Measurements from ENCODE around the gene ADH1A.

Gene ADH1A

GRCh38 chr4:99301376-99302164 lies 10.8 kb upstream of the ADH1A start:
- H2BK5ac ChIP-seq (ENCODE audit: low read length): no peak overlapping the region
- H3K4me1 ChIP-seq (ENCODE audit: control insufficient read depth, low read depth, low read length): no peaks in the 10 kb centered on the region
- H3K79me2 ChIP-seq (ENCODE audit: control insufficient read depth, insufficient read depth, low read length): no peaks in the 10 kb centered on the region
- no peaks in the 10 kb centered on the region for H3K79me1 ChIP-seq (ENCODE audit: low read length)
- WGBS (ENCODE audit: extremely low coverage, insufficient coverage, low lambda C conversion rate): no CpG with 5 or more reads among the region's 7 CpGs
- no peak overlapping the region for H2BK120ac ChIP-seq (ENCODE audit: low read depth, low read length)
- no peak overlapping the region for H3K4me2 ChIP-seq (ENCODE audit: low read length)
- H2AK5ac ChIP-seq (ENCODE audit: low read length): no peak overlapping the region
- H3K27me3 ChIP-seq (ENCODE audit: insufficient read depth, low read length, poor library complexity): no peaks in the 10 kb centered on the region
- H3K9ac ChIP-seq (ENCODE audit: low read length): no peak overlapping the region
- H3K23ac ChIP-seq (ENCODE audit: low read length): no peak overlapping the region
- H2BK15ac ChIP-seq (replicated peaks; ENCODE audit: low read depth): no peak overlapping the region
- no peak overlapping the region for H4K8ac ChIP-seq (ENCODE audit: low read depth, low read length)
- no peak overlapping the region for H4K5ac ChIP-seq (ENCODE audit: low read length)
- no peak overlapping the region for H3K4me3 ChIP-seq (ENCODE audit: low read length)
- H3K56ac ChIP-seq (ENCODE audit: low read length): no peak overlapping the region
- DNase-seq: no peak
- no peak overlapping the region for H3K4ac ChIP-seq (ENCODE audit: low read depth, low read length)
- no peak overlapping the region for H3K18ac ChIP-seq (ENCODE audit: low read length)
- no peaks in the 10 kb centered on the region for H3K36me3 ChIP-seq (ENCODE audit: control insufficient read depth, insufficient read depth, low read length)
- no peak overlapping the region for H3K27ac ChIP-seq (ENCODE audit: low read depth, low read length)

GRCh38 chr4:99300934-99301333 lies 10.1 kb upstream of the ADH1A start:
- no CpG with 5 or more reads among the region's 4 CpGs for WGBS (ENCODE audit: extremely low coverage, insufficient coverage, low lambda C conversion rate)
- Histone ChIP-seq H3K4me2 (ENCODE audit: low read length) (no peak overlapping the region), H2BK120ac (ENCODE audit: low read depth, low read length) (no peak overlapping the region), H3K4me1 (ENCODE audit: control insufficient read depth, low read depth, low read length) (no peaks in the 10 kb centered on the region), H3K27ac (ENCODE audit: low read depth, low read length) (no peak overlapping the region), H3K79me2 (ENCODE audit: control insufficient read depth, insufficient read depth, low read length) (no peaks in the 10 kb centered on the region), H2BK5ac (ENCODE audit: low read length) (no peak overlapping the region), H3K56ac (ENCODE audit: low read length) (no peak overlapping the region), H4K5ac (ENCODE audit: low read length) (no peak overlapping the region), H3K23ac (ENCODE audit: low read length) (no peak overlapping the region), H3K27me3 (ENCODE audit: insufficient read depth, low read length, poor library complexity) (no peaks in the 10 kb centered on the region), H2BK15ac (replicated peaks; ENCODE audit: low read depth) (no peak overlapping the region), H4K8ac (ENCODE audit: low read depth, low read length) (no peak overlapping the region), H3K9ac (ENCODE audit: low read length) (no peak overlapping the region), H3K36me3 (ENCODE audit: control insufficient read depth, insufficient read depth, low read length) (no peaks in the 10 kb centered on the region), H2AK5ac (ENCODE audit: low read length) (no peak overlapping the region), H3K79me1 (ENCODE audit: low read length) (no peaks in the 10 kb centered on the region), H3K4me3 (ENCODE audit: low read length) (no peak overlapping the region), H3K4ac (ENCODE audit: low read depth, low read length) (no peak overlapping the region), H3K18ac (ENCODE audit: low read length) (no peak overlapping the region)
- DNase-seq: no peak

- Histone ChIP-seq H3K27me3 (ENCODE audit: insufficient read depth, low read length, poor library complexity) (no peaks in the 10 kb centered on the region), H4K5ac (ENCODE audit: low read length) (no peak overlapping the region), H3K9ac (ENCODE audit: low read length) (no peak overlapping the region), H3K79me2 (ENCODE audit: control insufficient read depth, insufficient read depth, low read length) (no peaks in the 10 kb centered on the region), H2BK15ac (replicated peaks; ENCODE audit: low read depth) (no peak overlapping the region), H3K79me1 (ENCODE audit: low read length) (no peaks in the 10 kb centered on the region), H3K36me3 (ENCODE audit: control insufficient read depth, insufficient read depth, low read length) (no peaks in the 10 kb centered on the region), H3K18ac (ENCODE audit: low read length) (no peak overlapping the region), H3K4me2 (ENCODE audit: low read length) (no peak overlapping the region), H3K4me1 (ENCODE audit: control insufficient read depth, low read depth, low read length) (no peaks in the 10 kb centered on the region), H2AK5ac (ENCODE audit: low read length) (no peak overlapping the region), H3K4me3 (ENCODE audit: low read length) (no peak overlapping the region), H4K8ac (ENCODE audit: low read depth, low read length) (no peak overlapping the region), H2BK5ac (ENCODE audit: low read length) (no peak overlapping the region), H2BK120ac (ENCODE audit: low read depth, low read length) (no peak overlapping the region), H3K4ac (ENCODE audit: low read depth, low read length) (no peak overlapping the region), H3K23ac (ENCODE audit: low read length) (no peak overlapping the region), H3K27ac (ENCODE audit: low read depth, low read length) (no peak overlapping the region), H3K56ac (ENCODE audit: low read length) (no peak overlapping the region)
- peak; percentile 10 for DNase-seq
- WGBS (ENCODE audit: extremely low coverage, insufficient coverage, low lambda C conversion rate): no CpG with 5 or more reads among the region's 5 CpGs
These were observed 2.6 kb upstream of the ADH1A start for GRCh38 chr4:99293357-99293756.

GRCh38 chr4:99285387-99285786 lies 5.4 kb downstream of the ADH1A start:
- H2BK15ac ChIP-seq (replicated peaks; ENCODE audit: low read depth): no peak overlapping the region
- H3K56ac ChIP-seq (ENCODE audit: low read length): no peak overlapping the region
- no peak overlapping the region for H4K8ac ChIP-seq (ENCODE audit: low read depth, low read length)
- no peak overlapping the region for H3K4me2 ChIP-seq (ENCODE audit: low read length)
- no peaks in the 10 kb centered on the region for H3K36me3 ChIP-seq (ENCODE audit: control insufficient read depth, insufficient read depth, low read length)
- no peaks in the 10 kb centered on the region for H3K79me1 ChIP-seq (ENCODE audit: low read length)
- no peak overlapping the region for H2BK120ac ChIP-seq (ENCODE audit: low read depth, low read length)
- no peak overlapping the region for H4K5ac ChIP-seq (ENCODE audit: low read length)
- H3K79me2 ChIP-seq (ENCODE audit: control insufficient read depth, insufficient read depth, low read length): no peaks in the 10 kb centered on the region
- no peak overlapping the region for H3K23ac ChIP-seq (ENCODE audit: low read length)
- H3K27me3 ChIP-seq (ENCODE audit: insufficient read depth, low read length, poor library complexity): no peaks in the 10 kb centered on the region
- no peak overlapping the region for H3K4me3 ChIP-seq (ENCODE audit: low read length)
- H3K4ac ChIP-seq (ENCODE audit: low read depth, low read length): no peak overlapping the region
- no peaks in the 10 kb centered on the region for H3K4me1 ChIP-seq (ENCODE audit: control insufficient read depth, low read depth, low read length)
- H3K27ac ChIP-seq (ENCODE audit: low read depth, low read length): no peak overlapping the region
- DNase-seq: no peak
- H2AK5ac ChIP-seq (ENCODE audit: low read length): no peak overlapping the region
- H3K9ac ChIP-seq (ENCODE audit: low read length): no peak overlapping the region
- no peak overlapping the region for H3K18ac ChIP-seq (ENCODE audit: low read length)
- H2BK5ac ChIP-seq (ENCODE audit: low read length): no peak overlapping the region

- H3K27ac ChIP-seq (ENCODE audit: low read depth, low read length): no peak overlapping the region
- H2AK5ac ChIP-seq (ENCODE audit: low read length): no peak overlapping the region
- H2BK15ac ChIP-seq (replicated peaks; ENCODE audit: low read depth): no peak overlapping the region
- no peaks in the 10 kb centered on the region for H3K27me3 ChIP-seq (ENCODE audit: insufficient read depth, low read length, poor library complexity)
- no peak overlapping the region for H3K23ac ChIP-seq (ENCODE audit: low read length)
- no peak overlapping the region for H2BK120ac ChIP-seq (ENCODE audit: low read depth, low read length)
- no peaks in the 10 kb centered on the region for H3K4me1 ChIP-seq (ENCODE audit: control insufficient read depth, low read depth, low read length)
- no peak overlapping the region for H4K5ac ChIP-seq (ENCODE audit: low read length)
- no peak for DNase-seq
- WGBS (ENCODE audit: extremely low coverage, insufficient coverage, low lambda C conversion rate): no CpG with 5 or more reads among the region's 2 CpGs
- H3K18ac ChIP-seq (ENCODE audit: low read length): no peak overlapping the region
- H3K79me1 ChIP-seq (ENCODE audit: low read length): no peaks in the 10 kb centered on the region
- H3K56ac ChIP-seq (ENCODE audit: low read length): no peak overlapping the region
- H3K4ac ChIP-seq (ENCODE audit: low read depth, low read length): no peak overlapping the region
- no peak overlapping the region for H3K4me3 ChIP-seq (ENCODE audit: low read length)
- no peak overlapping the region for H4K8ac ChIP-seq (ENCODE audit: low read depth, low read length)
- H2BK5ac ChIP-seq (ENCODE audit: low read length): no peak overlapping the region
- H3K79me2 ChIP-seq (ENCODE audit: control insufficient read depth, insufficient read depth, low read length): no peaks in the 10 kb centered on the region
- no peaks in the 10 kb centered on the region for H3K36me3 ChIP-seq (ENCODE audit: control insufficient read depth, insufficient read depth, low read length)
- H3K4me2 ChIP-seq (ENCODE audit: low read length): no peak overlapping the region
- no peak overlapping the region for H3K9ac ChIP-seq (ENCODE audit: low read length)
These were observed 8.1 kb downstream of the ADH1A start for GRCh38 chr4:99282731-99283130.

- Histone ChIP-seq H3K9ac (ENCODE audit: low read length) (no peak overlapping the region), H3K79me2 (ENCODE audit: control insufficient read depth, insufficient read depth, low read length) (no peaks in the 10 kb centered on the region), H3K79me1 (ENCODE audit: low read length) (no peaks in the 10 kb centered on the region), H3K36me3 (ENCODE audit: control insufficient read depth, insufficient read depth, low read length) (no peaks in the 10 kb centered on the region), H3K56ac (ENCODE audit: low read length) (no peak overlapping the region), H2BK120ac (ENCODE audit: low read depth, low read length) (no peak overlapping the region), H3K4me3 (ENCODE audit: low read length) (no peak overlapping the region), H3K18ac (ENCODE audit: low read length) (no peak overlapping the region), H4K5ac (ENCODE audit: low read length) (no peak overlapping the region), H3K27ac (ENCODE audit: low read depth, low read length) (no peak overlapping the region), H2AK5ac (ENCODE audit: low read length) (no peak overlapping the region), H4K8ac (ENCODE audit: low read depth, low read length) (no peak overlapping the region), H2BK15ac (replicated peaks; ENCODE audit: low read depth) (no peak overlapping the region), H3K23ac (ENCODE audit: low read length) (no peak overlapping the region), H3K4me2 (ENCODE audit: low read length) (no peak overlapping the region), H3K4me1 (ENCODE audit: control insufficient read depth, low read depth, low read length) (no peaks in the 10 kb centered on the region), H3K27me3 (ENCODE audit: insufficient read depth, low read length, poor library complexity) (no peaks in the 10 kb centered on the region), H2BK5ac (ENCODE audit: low read length) (no peak overlapping the region), H3K4ac (ENCODE audit: low read depth, low read length) (no peak overlapping the region)
- DNase-seq: no peak
- WGBS (ENCODE audit: extremely low coverage, insufficient coverage, low lambda C conversion rate): no CpG with 5 or more reads among the region's 5 CpGs
These were observed 9.5 kb downstream of the ADH1A start for GRCh38 chr4:99281261-99281660.
